KOPT-K1 (cell line): ENCODE results near the gene NCAPG2.

ENCODE experiments used
- H3K27ac ChIP-seq: fragments of 200-600 bp; sonication (generic); 2 replicates; pipeline ENCODE4 v1.5.1; 2016; ENCODE audit warnings: antibody characterized with exemption, mild to moderate bottlenecking, low read depth, low read length; ENCODE audit not compliant: poor library complexity, severe bottlenecking
- H3K36me3 ChIP-seq: fragments of 200-600 bp; sonication (generic); 2 replicates; pipeline ENCODE4 v1.5.1; 2017; ENCODE audit warnings: antibody characterized with exemption, mild to moderate bottlenecking, low read length, moderate library complexity; ENCODE audit not compliant: insufficient read depth
- H3K9me3 ChIP-seq: fragments of 200-600 bp; sonication (generic); 2 replicates; pipeline ENCODE4 v1.5.1; 2017; ENCODE audit warnings: antibody characterized with exemption, low read length, mild to moderate bottlenecking; ENCODE audit not compliant: insufficient read depth, poor library complexity, severe bottlenecking

NCAPG2 gene

DNA sequence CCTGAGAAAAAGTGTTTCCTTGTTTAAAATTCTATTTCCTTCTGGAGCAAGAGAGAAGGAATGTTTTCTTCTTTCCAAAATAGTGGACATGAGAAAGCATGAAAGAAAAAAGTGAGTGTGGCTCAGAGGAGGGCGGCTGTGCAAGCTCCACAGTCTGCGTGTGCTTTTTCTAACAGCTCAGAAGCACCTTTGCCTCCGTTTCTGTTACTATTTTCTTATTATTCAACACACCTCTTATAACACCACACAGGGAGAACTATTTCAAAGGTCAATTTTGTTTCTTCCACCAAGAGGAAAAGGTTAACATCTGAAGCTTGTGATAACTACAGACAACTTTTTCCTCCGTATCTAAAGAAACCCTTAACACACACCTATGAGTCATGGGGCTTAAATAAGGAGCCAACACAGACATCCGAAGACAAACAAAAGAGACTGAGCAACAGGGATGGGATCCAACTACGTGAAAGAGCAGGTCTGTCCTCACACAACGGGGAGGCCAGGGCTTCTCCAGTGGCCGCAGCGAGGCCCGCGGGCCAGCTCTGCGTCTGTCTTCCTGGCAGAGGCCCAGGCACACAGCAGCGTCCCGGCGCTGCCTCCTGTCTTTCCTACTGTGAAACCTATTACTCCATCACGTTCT lies 36.2 kb upstream of the NCAPG2 start:
- H3K36me3 ChIP-seq = peaks cover 100% of the 10 kb centered on the region
- no peaks in the 10 kb centered on the region for H3K9me3 ChIP-seq
- no peak overlapping the region for H3K27ac ChIP-seq

DNA sequence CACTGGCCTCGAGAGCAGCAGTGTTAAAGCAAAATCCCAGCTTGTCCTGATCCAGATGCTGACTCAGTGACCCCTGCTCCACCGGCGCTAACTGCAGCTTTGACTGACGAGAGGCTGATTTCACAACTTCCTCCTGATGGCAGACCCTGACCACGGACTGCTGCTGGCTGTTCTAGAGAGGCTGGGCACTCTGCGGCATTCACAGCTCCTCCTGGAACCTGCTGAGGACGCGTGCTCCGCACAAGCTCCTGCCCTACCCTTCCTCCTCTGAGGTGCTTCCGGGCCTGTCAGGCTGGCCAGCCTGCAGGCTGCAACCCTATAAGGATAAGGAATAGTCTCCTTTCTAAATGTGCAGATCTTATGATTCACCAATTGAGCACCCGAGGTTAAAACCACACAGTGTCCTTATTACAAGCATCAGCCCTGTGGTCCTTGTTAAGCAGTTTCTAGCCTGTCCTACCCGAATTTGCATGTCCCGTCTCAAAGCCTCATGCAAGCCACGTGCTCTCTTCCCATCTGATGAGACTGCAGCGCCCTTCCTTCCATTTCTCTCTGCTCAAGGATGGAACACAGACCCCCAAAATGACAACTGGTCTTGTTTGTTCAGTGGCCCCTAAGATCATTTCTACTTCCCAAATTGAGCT lies 35.5 kb upstream of the NCAPG2 start:
- Histone ChIP-seq H3K36me3 (peaks cover 100% of the 10 kb centered on the region), H3K9me3 (no peaks in the 10 kb centered on the region), H3K27ac (no peak overlapping the region)

DNA sequence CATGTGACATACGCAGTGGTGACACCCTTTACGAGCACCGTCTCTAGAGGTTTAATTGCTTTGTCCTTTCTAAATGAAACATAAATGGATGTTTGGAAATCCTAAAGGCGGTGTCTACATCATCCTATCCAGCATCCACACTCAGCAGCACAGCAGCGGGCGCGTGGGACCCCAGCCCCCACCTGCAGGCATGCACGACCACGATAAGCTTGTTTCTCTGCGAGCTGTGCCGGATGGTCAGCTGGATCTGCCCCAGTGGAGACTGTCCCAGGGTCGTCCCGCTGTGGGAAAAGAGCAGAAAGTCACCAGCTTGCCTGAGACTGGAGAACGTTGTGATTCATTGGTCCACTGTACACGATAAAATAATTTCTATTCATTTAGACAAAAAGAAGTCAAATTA lies 34.2 kb upstream of the NCAPG2 start:
- peaks cover 100% of the 10 kb centered on the region for H3K36me3 ChIP-seq
- no peaks in the 10 kb centered on the region for H3K9me3 ChIP-seq
- no peak overlapping the region for H3K27ac ChIP-seq

DNA sequence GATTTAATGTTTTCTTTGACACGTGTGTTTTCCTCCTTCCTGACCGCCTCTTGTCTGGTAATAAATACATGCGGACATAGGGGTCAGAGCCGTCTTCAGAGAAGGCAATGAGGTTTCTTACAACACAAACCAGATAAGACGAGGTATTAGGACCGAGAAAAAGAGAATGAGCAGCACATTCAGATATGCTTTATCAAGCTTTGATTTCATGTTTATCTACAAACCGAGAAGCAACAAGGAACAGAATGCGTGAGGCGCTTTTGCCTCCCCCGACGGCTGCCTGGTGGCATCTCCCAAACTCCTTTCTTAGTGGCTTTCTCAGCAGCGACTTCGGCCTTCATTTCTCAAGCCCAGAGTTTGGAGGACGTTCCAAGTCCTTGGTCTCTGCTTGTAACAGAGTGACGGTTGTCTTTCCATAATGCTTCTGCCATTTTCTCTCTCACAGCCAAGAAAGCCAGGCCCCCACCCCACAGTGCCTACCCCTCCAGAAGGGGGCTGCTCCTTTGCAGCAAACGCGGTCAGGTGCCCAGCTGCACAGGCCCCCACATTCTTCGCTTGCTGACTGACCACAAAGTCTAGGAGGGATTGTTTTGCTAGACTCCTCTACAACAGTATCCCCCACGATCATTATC lies 32.6 kb upstream of the NCAPG2 start:
- Histone ChIP-seq H3K9me3 (no peaks in the 10 kb centered on the region), H3K36me3 (peaks cover 98% of the 10 kb centered on the region), H3K27ac (no peak overlapping the region)

DNA sequence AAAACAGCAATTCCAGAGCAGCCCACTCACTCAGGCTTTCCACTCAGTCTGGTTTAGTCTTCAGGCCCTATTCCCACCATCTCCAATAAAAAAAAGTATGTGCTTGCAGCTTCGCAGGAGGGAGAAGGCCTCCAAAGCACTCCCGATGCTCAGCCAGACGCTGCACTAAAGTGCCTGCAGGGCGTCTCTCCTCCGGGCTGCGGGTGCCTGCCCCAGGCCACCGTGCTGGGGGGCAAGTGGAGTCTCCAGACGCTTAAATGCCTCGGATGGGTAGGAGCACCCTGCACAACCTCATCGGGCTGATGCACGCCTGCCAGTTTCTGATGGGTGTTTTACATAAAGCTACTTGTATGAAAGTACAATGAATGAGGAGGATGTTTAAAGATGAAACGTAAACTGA lies 31.3 kb upstream of the NCAPG2 start:
- Histone ChIP-seq H3K27ac (no peak overlapping the region), H3K36me3 (peaks cover 98% of the 10 kb centered on the region), H3K9me3 (no peaks in the 10 kb centered on the region)

DNA sequence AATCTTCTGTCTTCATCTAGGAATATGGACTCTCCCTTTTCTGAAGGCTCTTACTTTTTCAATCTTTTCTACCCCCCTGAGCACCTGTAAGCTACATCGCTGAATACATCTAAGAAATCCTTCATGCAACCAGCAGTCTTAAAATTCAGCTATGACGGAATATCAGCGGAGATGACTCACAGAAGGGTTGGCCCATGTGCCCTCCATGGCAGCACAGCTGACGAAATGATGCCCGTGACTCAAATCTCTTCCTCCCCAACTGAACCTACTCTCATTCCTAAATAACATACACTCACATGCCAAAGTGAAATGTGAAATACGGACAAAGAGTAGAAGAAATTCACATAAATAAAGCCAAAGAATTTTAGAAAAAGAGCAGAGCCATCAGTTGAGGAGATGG lies 30.3 kb upstream of the NCAPG2 start:
- Histone ChIP-seq H3K36me3 (peaks cover 98% of the 10 kb centered on the region), H3K9me3 (no peaks in the 10 kb centered on the region), H3K27ac (no peak overlapping the region)

DNA sequence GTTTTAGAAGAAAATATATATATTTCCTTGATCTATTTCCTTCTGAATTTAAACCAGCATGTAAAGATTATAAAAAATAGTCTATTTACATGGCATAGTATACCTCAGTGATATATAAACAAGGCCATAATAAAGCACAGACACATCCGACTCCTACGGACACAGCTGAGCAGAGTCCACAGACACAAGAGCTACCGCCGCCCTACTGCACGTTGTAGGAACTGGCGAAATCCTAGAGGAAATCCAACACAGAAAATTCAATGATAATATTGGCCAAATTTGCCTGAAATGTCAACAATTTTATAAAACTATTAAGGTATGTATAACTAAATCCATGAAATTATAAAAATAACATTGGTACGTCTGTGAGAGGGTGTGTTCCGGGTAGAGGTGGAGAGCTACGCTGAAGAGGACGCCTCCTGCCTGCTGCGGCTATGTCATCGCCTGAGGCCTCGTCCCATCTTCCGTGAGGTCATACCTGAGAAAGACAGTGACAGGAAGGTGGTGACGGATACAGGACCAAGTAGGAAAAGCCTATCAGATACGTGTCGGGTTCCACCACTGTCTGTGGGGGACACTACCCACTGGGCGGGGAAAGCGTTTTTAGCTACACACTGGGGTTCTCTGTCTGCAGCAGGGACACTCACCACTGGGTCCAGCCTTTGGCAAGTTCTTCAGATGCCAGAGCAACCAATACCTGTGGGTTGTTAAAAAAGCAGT lies 29.3 kb upstream of the NCAPG2 start:
- Histone ChIP-seq H3K9me3 (no peaks in the 10 kb centered on the region), H3K27ac (no peak overlapping the region), H3K36me3 (peaks cover 93% of the 10 kb centered on the region)

DNA sequence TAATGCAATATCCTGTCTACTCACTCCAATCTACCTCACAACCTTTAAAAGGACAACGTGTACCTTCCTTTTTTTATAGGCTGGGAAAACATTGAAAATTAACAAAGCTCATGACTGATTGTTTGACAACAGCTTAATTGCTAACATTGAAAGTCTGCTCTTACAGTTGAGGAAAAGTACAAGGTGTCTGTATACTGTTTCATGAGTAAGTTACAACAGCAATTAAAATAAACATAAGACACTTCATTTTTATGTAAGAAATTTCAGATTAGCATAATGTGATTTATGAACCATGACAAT lies 28.6 kb upstream of the NCAPG2 start:
- no peak overlapping the region for H3K27ac ChIP-seq
- H3K36me3 ChIP-seq = peaks cover 87% of the 10 kb centered on the region
- no peaks in the 10 kb centered on the region for H3K9me3 ChIP-seq

DNA sequence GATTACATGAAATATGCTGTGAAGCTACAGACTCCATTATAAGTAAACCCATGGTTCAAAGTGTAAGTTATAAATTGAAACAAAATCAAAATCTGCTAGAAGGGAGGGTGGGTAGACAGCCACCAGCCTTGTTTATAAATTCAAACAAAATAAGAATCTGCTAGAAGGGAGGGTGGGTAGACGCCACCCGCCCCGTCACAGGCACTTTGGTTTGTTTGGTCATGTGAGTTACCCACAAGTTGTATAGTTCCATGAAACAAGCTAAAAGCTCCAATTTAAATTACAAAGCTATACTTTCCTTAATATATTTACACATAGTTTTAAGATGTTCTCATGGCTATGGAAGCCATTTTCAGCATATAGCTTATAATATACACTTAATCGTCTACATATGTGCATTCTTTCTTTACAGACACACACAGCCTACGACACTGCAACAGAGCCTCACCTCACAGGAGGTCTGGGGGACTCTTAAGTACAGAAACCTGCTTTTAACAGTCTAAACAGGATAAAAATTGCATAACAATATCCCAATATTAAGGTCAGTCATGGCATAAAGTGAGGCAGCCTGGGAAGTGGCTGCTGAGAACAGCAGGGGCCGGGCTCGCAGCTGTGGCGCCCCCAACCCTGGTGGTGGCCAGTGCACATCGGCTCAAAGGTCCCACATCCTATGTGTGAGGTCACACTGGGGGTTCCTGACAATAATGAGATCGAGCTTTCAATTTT lies 28.1 kb upstream of the NCAPG2 start:
- Histone ChIP-seq H3K9me3 (no peaks in the 10 kb centered on the region), H3K36me3 (peaks cover 86% of the 10 kb centered on the region), H3K27ac (no peak overlapping the region)

DNA sequence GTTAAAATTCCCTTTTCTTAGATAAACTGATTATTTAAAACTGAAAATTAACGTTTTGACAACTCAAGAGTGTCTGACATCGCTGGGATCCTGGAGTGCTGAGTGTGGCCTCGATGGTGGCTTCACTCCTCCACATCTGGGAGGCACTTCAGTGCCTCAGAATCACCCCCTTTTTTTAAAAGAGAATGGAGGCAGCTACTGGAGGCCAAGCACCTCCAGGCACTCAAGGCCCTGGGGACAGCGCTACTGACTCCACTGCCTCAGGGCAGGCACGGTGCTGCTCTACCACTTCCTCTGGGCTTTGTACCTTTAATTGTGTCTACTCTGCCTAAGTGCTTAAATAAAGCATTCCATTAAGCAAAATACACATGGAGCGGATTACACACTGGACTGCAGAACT lies 27.2 kb upstream of the NCAPG2 start:
- Histone ChIP-seq H3K27ac (no peak overlapping the region), H3K36me3 (peaks cover 77% of the 10 kb centered on the region), H3K9me3 (no peaks in the 10 kb centered on the region)

DNA sequence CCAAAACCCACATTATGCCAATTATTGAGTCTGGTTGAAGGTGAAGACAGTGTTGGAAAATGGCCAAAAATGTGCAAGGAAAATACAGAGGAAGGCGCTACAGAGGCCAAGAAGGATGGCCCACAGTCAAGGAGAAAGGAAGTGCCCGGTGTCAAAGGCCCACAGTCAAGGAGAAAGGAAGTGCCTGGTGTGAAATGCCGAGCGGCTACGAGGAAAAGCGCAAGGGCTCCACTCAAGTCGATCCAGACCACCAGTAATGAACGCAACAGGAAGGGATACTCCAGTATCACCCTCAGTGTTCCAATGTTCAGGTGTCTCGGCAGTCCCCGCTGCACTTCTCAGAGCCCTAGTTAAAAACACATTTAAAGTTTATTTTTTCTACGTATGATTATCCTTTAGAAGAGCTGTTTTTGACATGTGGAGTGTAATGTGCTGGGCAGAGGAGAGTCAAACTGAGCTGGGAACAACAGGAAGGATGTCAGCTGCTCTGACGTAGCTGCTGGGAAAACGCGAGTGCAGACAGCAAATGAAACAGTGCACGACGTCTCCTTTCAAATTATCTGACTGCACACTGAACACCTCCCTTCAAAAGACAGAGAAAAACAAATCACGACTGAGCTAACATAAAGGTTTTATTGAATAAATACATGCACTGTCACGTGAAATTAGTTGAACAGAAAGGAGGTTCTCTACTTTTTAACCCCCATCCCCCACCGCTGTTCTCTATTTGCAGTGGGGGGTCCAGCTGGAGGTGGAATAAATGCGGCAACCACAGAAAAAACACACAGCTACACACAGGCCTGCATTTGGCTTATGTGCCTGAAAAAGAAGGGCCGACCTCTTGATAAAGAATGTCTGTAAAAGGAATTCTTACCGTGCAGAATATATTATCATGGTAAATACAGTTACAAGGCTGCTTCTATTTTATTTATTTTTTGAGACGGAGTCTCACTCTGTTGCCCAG lies 26.1 kb upstream of the NCAPG2 start:
- Histone ChIP-seq H3K27ac (no peak overlapping the region), H3K9me3 (no peaks in the 10 kb centered on the region), H3K36me3 (peaks cover 66% of the 10 kb centered on the region)

DNA sequence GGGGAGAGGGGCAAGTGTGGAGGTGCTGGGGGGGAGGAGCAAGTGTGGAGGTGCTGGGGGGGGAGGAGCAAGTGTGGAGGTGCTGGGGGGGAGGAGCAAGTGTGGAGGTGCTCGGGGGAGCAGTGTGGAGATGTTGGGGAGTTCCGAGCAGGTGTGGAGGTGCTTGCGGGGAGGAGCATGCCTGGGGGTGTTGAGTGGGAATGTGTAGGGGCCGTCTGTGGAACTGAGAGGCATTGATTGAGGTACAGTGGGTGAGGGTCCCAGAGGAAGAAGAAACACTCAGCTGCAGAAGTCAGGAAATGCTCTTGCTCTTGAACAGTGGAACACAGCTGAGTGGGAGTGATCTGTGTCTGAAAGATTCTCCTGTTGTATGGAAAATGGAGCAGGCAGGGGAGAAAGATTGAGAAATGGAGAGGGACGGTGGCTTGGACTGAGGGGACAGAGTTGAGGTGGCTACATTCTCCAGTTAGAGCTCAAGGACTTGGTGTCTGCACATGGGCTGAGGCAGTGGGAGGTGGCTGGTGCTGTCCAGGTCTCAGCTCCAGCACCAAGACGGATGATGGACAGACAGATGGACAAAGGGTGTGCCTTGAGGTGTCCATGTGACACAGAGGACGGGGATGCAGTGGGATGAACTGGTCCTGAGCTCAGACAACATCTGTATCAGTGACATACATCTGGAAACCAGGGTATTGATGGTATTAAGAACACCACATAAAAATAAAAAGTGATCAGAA lies 25.2 kb upstream of the NCAPG2 start:
- H3K9me3 ChIP-seq = no peaks in the 10 kb centered on the region
- H3K36me3 ChIP-seq = peaks cover 57% of the 10 kb centered on the region
- H3K27ac ChIP-seq = no peak overlapping the region

DNA sequence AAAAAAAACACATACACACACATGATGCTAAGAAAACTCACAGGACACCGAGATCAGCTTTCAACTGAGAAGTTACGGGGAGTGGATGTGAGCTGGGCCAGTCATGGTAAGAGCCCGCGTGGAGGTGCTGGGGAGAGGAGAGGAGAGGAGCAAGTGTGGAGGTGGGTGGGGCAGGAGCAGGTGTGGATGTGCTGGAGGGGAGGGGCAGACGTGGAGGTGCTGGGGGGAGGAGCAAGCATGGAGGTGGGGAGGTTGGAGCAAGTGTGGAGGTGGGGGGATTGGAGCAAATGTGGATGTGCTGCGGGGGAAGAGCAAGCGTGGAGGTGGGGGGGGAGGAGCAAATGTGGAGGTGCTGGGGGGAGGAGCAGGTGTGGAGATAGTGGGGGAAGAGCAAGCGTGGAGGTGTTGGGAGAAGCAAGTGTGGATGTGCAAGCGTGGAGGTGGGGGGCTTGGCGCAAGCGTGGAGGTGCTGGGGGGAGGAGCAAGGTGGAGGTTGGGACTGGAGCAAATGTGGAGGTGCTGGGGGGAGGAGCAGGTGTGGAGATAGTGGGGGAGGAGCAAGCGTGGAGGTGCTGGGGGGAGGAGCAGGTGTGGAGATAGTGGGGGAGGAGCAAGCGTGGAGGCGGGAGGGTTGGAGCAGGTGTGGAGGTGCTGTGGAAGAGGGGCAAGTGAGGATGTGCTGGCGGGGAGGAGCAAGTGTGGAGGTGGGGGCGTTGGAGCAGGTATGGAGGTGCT lies 24.5 kb upstream of the NCAPG2 start:
- no peaks in the 10 kb centered on the region for H3K9me3 ChIP-seq
- peaks cover 50% of the 10 kb centered on the region for H3K36me3 ChIP-seq
- H3K27ac ChIP-seq = no peak overlapping the region
